Raji (cell line): ENCODE data around the gene G2E3.

Experiments used
- POLR2A ChIP-seq: IDR thresholded peaks from 2 replicates; pipeline ENCODE4 v1.6.1; 2011; ENCODE audit warnings: low read depth, low read length, control low read depth; ENCODE audit not compliant: insufficient read depth

G2E3 gene

DNA sequence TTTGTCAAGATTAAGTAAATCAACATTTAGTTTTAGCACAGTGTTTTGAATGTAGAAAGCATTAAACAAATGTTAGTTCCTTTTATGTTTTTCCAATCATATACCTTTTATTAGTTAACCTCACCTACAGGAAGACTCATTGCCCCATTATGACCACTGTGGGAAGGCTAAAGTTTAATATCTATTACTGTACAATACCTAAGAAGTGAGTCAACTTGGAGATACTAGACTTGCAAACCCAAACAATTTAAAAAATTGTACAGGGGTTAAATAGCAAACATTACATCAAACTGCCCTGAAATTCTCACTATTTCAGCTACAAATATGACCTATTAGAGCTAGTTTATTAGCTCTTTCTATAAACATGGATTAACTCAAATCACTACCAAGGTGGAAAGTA lies 8.6 kb upstream of the G2E3 start:
- TF ChIP-seq POLR2A = no peak

DNA sequence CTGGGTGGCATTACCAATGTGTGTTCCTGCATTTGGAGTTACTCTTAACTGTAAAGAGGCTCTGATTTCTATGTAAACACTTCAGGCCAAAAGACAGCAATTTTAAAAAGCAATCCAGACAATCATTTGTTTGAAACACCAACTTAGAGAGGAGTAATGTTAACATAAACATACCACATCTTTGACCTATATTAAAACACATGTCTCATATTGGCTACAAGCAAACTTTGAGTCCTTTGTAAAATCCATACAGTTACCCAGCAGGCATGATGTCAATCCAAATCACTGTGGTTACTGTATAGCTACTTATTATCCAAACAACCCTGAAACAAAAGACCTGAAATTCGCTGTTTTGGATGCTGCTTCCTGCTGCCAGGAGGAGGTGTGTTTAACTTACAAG lies 7.5 kb upstream of the G2E3 start:
- TF ChIP-seq POLR2A = no peak

DNA sequence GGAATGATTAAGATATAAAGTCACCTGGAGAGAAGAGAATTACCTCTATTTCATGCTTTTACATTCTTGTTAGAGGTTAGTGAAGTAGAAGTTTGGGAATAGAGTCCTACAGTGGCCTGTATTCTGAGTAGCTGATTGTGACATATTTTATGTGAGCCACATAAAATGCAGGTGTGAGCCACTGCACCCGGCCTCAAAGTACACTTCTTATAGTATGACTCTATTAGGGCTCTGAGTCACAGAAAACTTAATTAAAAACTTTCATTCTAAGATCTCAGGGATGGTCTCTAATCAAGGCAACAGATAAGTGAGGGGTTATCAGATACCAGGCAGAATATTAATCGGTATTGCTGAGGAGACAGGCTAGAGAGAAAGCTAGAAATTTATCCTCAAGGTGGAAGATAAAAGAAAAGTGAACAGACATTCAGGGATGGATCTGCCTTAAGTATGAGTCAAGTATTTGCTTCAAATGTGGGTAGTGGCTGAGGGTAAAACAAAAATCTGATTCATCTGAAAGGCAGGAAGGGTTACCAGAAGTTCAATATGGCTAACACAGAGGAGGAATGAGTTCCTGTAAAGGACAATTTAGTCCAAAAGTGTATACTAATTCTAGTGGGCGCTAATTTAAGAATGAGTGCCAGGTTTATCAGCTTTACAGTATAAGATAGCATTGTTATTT lies 5.5 kb upstream of the G2E3 start:
- no peak for TF ChIP-seq POLR2A

DNA sequence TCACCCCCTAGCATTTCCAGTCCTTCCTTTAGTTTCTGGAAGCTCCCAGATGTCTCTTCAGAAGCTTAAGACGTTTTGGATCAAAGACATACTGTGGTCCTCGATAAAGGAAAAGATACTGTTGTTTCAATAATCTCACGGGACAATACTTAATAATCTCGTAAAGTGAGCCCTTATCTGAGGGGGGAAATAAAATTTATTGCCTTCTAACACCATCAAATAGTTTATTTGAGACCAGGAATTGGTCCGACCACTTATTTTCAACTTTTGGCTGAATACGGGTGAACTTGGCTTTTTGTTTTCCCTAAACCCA lies 640 bp upstream of the G2E3 start:
- TF ChIP-seq POLR2A = no peak

DNA sequence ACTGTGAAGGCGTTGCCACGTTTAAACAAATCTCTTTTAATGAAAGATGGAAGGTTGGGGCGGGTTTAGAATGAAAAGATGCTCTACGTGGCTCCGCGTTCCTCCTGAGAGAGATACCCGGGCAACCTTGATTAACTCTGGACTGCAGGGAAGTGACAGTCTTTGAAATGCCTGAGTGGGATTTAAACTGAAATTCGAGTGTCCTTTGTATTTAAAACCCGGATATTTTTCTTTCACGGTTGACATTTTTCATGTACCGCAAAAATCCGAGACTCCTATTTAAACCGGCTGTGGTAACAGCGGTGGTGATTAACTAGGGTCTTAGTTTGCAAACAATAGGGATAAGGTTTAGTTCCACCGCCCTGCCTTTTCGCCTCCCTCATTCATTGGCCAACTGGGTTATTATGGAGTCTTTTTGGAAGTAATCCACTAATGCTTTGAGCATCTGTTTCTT lies 707 bp downstream of the G2E3 start:
- no peak for TF ChIP-seq POLR2A

DNA sequence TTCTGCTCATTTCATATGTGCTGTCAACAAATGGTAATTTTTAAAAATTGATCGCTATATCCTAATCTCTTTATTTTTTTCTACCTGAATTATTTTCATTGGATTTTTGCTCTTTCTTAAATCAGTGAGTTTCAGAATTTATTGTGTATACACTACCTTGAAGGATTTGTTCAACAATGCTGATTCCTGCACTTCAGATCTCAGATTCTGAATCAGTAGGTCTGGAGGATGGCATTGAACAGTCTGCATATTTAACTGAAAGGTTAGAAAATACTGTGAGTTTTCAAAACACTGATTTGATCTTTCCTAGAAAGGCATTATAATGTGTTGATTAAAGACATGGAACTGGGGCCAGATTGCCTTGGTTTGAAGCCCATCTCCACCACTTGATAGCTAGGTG lies 1.6 kb downstream of the G2E3 start:
- TF ChIP-seq POLR2A = no peak

DNA sequence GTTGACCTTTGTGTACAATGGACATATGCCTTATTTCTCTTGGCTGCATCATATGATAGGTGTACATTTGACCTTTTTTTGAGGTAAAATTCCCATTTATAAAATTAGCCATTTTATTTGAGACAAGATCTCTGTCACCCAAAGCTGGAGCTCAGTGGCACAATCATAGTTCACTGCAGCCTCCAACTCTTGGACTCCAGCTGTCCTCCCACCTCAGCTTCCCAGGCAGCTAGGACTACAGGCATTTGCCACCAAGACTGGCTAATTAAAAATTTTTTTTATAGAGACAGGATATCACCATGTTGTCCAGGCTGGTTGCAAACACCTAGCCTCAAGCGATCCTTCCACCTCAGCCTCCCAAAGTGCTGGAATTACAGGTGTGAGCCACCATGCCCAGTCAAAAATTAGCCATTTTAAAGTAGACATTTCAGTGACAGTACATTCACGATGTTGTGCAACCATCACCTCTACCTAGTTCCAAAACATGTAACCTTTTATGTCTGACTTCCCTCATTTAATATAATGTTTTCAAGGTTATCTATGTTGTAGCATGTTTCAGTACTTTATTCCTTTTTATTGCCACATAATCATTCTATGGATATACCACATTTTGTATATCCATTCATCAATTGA lies 5.4 kb downstream of the G2E3 start:
- no peak for TF ChIP-seq POLR2A

DNA sequence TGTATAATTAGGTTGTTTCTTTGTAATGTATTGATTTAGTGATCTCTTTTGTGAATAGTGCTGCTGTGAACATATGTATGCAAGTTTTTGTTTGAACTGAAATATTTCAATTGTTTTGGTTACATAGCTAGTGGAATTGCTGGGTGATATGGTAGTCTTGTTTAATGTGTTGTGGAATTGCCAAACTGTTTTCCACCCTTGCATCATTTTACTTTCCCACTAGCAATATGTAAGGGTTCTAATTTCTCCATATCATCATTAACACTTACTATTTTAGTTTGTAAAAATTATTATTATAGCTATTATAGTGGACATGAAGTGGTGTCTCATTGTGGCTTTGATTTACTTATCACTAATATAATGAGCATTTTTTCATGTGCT lies 5.9 kb downstream of the G2E3 start:
- TF ChIP-seq POLR2A = no peak

DNA sequence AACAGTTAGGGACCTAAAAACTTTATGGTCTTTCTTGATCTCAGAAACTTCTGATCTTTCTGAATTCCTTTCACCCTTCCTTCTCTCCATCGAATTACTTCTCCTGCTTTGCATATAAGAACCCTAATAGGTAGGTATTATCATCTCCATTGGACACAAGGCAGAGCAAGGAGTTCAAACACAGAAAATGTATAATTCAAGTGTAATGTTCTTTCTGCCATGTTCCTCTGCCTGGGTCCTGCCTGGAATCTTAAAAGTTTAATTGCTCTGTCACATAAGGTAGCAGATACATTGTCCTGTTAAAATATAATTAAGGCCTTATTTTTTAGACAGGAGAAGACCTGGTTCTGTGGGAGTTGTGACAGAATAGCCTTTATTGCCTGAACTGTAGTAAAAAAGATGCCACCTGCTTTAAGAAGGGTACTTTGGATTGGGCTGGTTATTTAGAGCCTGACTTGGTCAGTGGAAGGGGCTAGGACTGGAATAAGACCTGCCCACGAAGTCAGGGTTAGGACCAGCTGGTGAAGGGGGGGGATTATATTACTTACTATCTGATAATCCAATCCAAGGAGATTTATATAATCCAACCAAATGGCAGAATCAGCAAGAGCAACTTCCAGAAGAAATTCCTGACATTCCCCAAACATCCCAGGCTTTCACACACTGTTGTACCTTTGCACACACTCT lies 10.4 kb downstream of the G2E3 start:
- TF ChIP-seq POLR2A = no peak

DNA sequence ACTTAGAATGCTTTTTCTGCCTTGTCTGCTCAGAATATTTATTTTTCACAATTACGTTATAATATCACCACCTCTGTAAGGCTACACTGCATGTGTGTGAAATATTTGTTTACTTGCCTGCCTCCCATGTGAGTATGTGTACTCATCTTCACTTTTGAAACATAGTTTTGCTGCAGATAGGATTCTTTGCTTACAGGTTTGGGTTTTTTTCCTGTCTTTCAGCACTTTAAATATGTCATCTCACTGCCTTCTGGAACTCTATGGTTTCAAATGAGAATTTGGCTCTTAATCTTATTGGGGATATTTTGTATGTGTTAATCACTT lies 10.9 kb downstream of the G2E3 start:
- TF ChIP-seq POLR2A = no peak

DNA sequence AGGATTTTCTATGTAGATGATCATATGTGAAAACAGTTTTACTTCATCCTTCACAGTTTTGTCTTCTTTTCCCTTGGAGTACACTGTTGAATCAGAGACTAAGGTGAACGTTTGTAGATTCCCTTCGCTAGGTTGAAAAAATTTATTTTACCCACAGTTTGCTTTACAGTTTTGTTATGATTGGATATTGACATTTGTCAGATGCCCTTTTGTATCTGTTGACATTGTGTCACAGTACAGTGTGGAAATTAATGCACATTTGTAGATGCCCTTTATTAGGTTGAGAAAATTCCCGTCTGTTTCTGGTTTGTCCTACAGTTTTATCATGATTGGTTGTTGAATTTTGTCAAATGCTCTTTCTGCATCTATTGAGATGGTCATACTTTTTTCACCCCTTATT lies 13.3 kb downstream of the G2E3 start:
- no peak for TF ChIP-seq POLR2A

DNA sequence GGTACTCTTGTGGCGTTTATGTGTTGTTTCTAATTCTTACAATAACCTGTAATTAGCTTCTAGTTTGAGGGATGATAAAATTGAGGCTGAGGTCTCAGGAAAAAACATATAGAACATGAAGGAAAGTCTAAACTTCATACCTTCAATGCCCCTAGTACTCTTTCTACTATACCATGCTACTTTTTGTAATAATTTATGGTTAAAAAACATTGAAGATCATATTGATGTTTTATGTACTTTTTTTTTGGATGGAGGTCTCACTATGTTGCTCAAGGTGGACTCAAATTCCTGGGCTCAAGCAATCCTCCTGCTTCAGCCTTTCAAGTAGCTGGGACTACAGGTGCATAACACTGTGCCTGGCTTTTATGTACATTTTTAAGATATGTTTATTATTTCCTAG lies 13.8 kb downstream of the G2E3 start:
- no peak for TF ChIP-seq POLR2A

DNA sequence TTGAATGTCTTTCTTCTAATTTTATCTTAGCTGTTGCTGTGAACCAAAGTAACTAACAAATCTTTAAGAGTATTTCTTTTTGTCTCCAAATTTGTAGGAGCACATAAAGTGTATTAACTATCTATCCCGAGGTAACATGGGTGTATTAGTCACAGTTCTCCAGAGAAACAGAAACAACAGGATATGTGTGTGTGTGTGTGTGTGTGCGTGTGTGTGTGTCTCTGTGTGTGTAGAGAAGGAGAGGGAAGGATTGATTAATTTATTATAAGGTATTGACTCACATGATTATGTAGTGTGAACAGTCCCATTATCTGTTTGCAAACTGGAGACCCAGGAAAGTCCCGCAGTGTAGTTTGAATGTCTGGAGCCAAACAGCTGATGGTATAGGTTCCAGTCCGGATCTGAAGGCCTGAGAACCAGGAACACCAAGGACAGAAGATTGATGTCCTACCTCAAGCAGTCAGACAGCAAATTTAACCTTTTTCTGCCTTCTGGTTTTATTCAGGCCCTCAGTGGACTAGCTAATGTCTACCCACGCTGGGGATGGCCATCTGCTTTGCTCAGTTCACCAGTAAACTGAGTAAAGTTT lies 14.4 kb downstream of the G2E3 start:
- TF ChIP-seq POLR2A = no peak

DNA sequence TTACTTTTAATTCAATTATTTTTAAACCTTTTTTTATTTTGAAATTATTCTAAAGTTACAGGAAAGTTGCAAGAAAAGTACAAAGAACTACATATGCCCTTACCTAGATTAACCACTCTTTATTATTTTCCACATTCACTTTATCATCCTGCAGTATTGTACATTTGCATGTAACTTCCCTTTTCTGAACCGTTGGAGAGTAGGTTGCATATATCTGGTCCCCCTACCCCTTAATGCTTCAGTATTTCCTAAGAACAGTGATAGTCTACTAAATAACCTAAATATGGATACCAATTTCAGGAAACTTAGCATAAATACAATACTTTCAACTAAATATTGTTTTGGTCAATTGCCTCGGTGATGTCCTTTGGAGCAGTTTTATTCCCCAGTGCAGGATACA lies 15.0 kb downstream of the G2E3 start:
- no peak for TF ChIP-seq POLR2A

DNA sequence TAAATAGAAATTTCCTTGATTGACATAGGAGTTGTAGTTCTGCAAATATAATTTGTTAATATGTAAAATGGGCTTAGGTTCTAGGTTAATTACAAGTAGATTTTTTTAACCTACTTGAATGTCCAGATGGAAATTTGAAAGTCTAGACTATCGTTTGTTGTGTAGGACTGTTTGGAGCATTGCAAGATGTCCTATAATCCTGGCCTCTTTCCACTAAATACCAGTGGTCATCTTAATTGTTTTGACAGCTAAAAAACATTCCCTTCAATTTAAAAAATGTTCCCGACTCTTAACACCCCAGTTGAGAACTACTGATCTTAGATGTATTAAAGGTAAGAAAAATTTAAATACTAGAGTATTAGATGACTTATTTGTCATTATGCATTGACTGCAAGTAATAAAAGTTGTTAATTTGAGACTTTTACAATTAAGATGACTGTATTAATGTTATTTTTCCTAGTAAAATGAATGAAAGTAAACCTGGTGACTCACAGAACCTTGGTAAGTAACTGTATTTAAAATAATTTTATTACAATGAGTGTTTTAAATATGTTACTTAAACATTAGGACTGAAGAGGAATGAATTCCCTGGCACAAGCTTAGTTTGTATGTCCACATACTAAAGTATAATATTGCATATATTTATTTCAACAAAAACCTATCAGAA lies 21.8 kb downstream of the G2E3 start:
- no peak for TF ChIP-seq POLR2A

DNA sequence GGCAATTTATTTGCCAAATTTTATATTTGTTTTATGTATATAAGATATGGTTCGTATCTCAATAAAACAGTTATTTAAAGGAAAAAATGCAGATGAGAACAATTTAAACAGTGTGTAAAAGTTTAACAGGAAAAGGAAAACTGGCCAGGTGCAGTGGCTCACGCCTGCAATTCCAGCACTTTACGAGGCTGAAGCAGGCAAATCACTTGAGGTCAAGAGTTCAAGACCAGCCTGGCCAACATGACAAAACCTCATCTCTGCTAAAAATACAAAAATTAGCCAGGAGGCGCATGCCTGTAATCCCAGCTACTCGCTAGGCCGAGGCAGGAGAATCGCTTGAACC lies 22.3 kb downstream of the G2E3 start:
- no peak for TF ChIP-seq POLR2A
